Parathyroid adenoma (tissue), 2 donors: ENCODE data around the gene ZNF106.
A peak's percentile ranks its signal among the peaks of the same experiment; 100 is the strongest.

Experiments
- H2AFZ ChIP-seq: fragments of 300-600 bp; sonication (generic); one replicate; pipeline ENCODE4 v1.7.0; 2017; ENCODE audit warnings: antibody characterized with exemption, mild to moderate bottlenecking
- H3K27ac ChIP-seq: fragments of 300-600 bp; sonication (generic); one replicate; pipeline ENCODE4 v1.7.0; 2017
- H3K27me3 ChIP-seq: fragments of 300-600 bp; sonication (generic); one replicate; pipeline ENCODE4 v1.7.0; 2017; ENCODE audit warnings: low read length; ENCODE audit not compliant: control insufficient read depth, insufficient read depth
- H3K36me3 ChIP-seq: fragments of 300-600 bp; sonication (generic); one replicate; pipeline ENCODE4 v1.7.0; 2017; ENCODE audit warnings: low read length; ENCODE audit not compliant: control insufficient read depth, insufficient read depth
- H3K4me1 ChIP-seq: fragments of 300-600 bp; sonication (generic); one replicate; pipeline ENCODE4 v1.7.0; 2017; ENCODE audit warnings: control low read depth
- H3K4me2 ChIP-seq: fragments of 300-600 bp; sonication (generic); one replicate; pipeline ENCODE4 v1.7.0; 2017; ENCODE audit warnings: low read length
- H3K4me3 ChIP-seq: fragments of 300-600 bp; sonication (generic); one replicate; pipeline ENCODE4 v1.7.0; 2017; ENCODE audit warnings: low read depth, low read length
- H3K79me2 ChIP-seq: fragments of 300-600 bp; sonication (generic); one replicate; pipeline ENCODE4 v1.7.0; 2017; ENCODE audit warnings: control low read depth
- H3K9ac ChIP-seq: fragments of 300-600 bp; sonication (generic); one replicate; pipeline ENCODE4 v1.7.0; 2017; ENCODE audit warnings: mild to moderate bottlenecking
- H3K9me3 ChIP-seq: fragments of 300-600 bp; sonication (generic); one replicate; pipeline ENCODE4 v1.7.0; 2017; ENCODE audit warnings: low read length; ENCODE audit not compliant: control insufficient read depth
- CTCF ChIP-seq: fragments of 300-600 bp; sonication (generic); IDR thresholded peaks from one replicate; pipeline ENCODE4 v1.7.0; 2017; ENCODE audit warnings: antibody characterized with exemption, mild to moderate bottlenecking
- donor health status: primary hyperparathyroidism.

Gene ZNF106

GRCh38 chr15:42395838-42396237 is 95.1 kb downstream of the ZNF106 start:
- H3K4me1 ChIP-seq = no peaks in the 10 kb centered on the region
- no peak overlapping the region for H3K4me3 ChIP-seq
- no peak overlapping the region for H3K27ac ChIP-seq
- H3K36me3 ChIP-seq = no peaks in the 10 kb centered on the region
- no peaks in the 10 kb centered on the region for H3K79me2 ChIP-seq
- no peak overlapping the region for H3K9ac ChIP-seq
- H3K4me2 ChIP-seq = no peak overlapping the region
- TF ChIP-seq CTCF = no peak
- H3K9me3 ChIP-seq = no peaks in the 10 kb centered on the region
- no peaks in the 10 kb centered on the region for H3K27me3 ChIP-seq
- H2AFZ ChIP-seq = no peak overlapping the region

GRCh38 chr15:42394106-42394505 is 96.8 kb downstream of the ZNF106 start:
- TF ChIP-seq CTCF = no peak
- Histone ChIP-seq H3K4me1 (no peaks in the 10 kb centered on the region), H2AFZ (no peak overlapping the region), H3K27me3 (no peaks in the 10 kb centered on the region), H3K9ac (no peak overlapping the region), H3K4me3 (no peak overlapping the region), H3K36me3 (no peaks in the 10 kb centered on the region), H3K9me3 (no peaks in the 10 kb centered on the region), H3K79me2 (no peaks in the 10 kb centered on the region), H3K27ac (no peak overlapping the region), H3K4me2 (no peak overlapping the region)

- Histone ChIP-seq H3K4me3 (no peak overlapping the region), H3K27ac (no peak overlapping the region), H3K36me3 (no peaks in the 10 kb centered on the region), H3K79me2 (no peaks in the 10 kb centered on the region), H3K9ac (no peak overlapping the region), H3K4me2 (no peak overlapping the region), H3K27me3 (no peaks in the 10 kb centered on the region), H3K4me1 (no peaks in the 10 kb centered on the region), H2AFZ (no peak overlapping the region), H3K9me3 (no peaks in the 10 kb centered on the region)
- TF ChIP-seq CTCF = no peak
Measured at GRCh38 chr15:42392309-42393024, 98.5 kb downstream of the ZNF106 start.

- Histone ChIP-seq H3K9ac (no peak overlapping the region), H3K4me3 (no peak overlapping the region), H3K27me3 (no peaks in the 10 kb centered on the region), H3K4me1 (no peaks in the 10 kb centered on the region), H3K9me3 (no peaks in the 10 kb centered on the region), H3K36me3 (no peaks in the 10 kb centered on the region), H3K4me2 (no peak overlapping the region), H3K79me2 (no peaks in the 10 kb centered on the region), H3K27ac (peak overlapping the region; percentile 42), H2AFZ (no peak overlapping the region)
- TF ChIP-seq CTCF = no peak
Measured at GRCh38 chr15:42387603-42388002, 103.3 kb downstream of the ZNF106 start.
